GM19351 (cell line): ENCODE measurements around the gene NMS.
"Not testable (repeated sequence)": the region's sequence is repeated elsewhere in the genome, so short reads cannot be mapped to it uniquely, and the experiment has no call there.

ENCODE experiments used
- ATAC-seq: cut with Tn5 transposase; IDR thresholded peaks from one replicate; pipeline ENCODE4 v1.9.1; 2021; ENCODE audit warnings: mild to moderate bottlenecking, moderate library complexity; ENCODE audit not compliant: unreplicated experiment

Gene NMS, protein sequence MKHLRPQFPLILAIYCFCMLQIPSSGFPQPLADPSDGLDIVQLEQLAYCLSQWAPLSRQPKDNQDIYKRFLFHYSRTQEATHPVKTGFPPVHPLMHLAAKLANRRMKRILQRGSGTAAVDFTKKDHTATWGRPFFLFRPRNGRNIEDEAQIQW

DNA sequence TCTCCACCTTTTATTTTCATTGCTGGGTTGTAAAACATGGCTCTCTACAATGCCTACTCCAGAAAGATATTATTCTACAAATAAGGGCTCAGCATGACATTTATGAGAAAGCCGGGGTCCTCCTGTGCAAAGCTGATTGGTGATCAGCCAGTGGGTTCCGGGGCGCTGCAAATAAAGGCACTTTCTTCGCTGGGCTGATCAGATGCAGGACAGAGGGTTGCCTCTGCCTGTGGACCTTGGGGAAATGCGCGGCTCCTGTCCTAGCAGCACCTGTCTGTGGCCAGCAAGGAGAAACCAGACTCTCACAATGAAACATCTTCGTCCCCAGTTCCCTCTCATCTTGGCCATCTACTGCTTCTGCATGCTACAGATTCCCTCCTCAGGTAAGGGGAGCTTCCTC is at the start of gene NMS:
TSS of gene NMS (plus strand) at position 301 of the 400 bp plus-strand sequence. CDS start at position 308, 7 bp downstream.
- no peak for ATAC-seq

GRCh38 chr2:100422320-100423055 is 47.8 kb upstream of the NMS start:
- no peak for ATAC-seq

DNA sequence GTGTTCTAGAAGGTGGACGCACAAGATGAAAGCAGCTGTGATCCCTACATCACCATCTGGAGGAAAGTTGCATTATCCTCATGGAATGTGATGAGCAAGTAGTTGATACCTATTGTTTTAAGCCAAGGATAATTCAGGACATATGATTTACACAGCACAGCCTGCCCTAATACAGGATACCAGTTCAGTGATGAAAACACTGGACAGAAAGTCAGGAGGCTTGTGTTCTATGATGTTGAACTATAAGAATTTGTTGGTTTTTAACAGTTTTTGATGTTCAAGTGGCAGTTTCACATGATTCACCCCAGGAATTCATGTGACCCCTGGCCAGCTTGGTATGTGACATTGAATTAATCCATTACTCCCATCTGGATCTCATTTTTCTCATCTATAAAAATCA is 46.7 kb upstream of the NMS start:
- ATAC-seq, result no peak

DNA sequence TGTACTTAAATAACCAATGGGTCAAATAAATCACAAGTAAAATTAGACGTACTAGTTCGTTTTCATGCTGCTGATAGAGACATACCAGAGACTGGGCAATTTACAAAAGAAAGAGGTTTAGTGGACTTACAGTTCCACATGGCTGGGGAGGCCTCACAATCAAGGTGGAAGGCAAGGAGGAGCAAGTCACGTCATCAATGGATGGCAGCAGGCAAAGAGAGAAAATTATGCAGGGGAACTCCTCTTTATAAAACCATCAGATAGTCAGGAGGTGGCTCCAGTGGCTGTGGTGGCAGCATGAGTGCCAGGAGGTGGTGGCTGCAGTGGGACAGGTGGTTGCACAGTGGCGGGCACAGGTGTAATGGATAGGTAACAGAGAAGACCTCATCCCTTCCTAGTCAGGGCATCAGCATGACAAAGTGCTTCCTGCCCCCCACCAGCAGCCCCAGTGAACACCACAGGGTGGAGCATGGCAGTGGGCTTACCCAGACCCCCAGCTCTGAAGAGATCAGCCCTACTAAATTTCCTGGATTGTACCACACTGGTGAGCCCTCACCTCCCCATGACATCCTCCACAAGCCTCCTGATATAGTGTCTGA is 45.9 kb upstream of the NMS start:
- ATAC-seq, result no peak

- ATAC-seq, result no peak
Observed at GRCh38 chr2:100425107-100425506, 45.2 kb upstream of the NMS start.

DNA sequence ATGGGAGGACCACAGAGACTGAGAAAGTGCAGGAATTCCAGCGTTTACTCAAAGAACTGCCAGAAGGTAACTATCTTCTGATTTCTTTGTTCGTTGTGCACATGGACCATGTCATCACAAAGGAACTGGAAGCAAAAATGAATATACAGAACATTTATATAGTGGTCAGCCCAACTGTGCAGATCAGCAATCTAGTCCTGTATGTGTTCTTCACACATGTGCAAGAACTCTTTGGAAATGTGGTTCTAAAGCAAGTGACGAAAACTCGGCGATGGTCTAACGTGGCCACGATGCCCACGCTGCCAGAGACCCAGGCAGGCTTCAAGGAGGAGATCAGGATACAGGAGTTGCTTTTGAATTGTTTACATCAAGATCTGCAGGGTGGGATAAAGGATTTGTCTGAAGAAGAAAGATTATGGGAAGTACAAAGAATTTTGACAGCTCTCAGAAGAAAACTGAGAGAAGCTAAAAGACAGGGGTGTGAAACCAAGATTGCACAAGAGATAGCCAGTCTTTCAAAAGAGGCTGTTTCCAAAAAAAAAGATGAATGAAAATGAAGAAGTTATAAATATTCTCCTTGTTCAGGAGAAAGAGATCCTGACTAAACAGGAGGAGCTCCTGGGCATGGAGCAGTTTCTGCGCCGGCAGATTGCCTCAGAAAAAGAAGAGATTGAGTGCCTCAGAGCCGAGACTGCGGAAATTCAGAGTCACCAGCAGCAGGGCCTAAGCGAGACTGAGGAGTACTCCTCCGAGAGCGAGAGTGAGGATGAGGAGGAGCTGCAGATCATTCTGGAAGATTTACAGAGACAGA is 44.5 kb upstream of the NMS start:
- ATAC-seq, result no peak

GRCh38 chr2:100426384-100426720 is 43.9 kb upstream of the NMS start:
- no peak for ATAC-seq

GRCh38 chr2:100427111-100427510 is 43.2 kb upstream of the NMS start:
- ATAC-seq, result no peak

DNA sequence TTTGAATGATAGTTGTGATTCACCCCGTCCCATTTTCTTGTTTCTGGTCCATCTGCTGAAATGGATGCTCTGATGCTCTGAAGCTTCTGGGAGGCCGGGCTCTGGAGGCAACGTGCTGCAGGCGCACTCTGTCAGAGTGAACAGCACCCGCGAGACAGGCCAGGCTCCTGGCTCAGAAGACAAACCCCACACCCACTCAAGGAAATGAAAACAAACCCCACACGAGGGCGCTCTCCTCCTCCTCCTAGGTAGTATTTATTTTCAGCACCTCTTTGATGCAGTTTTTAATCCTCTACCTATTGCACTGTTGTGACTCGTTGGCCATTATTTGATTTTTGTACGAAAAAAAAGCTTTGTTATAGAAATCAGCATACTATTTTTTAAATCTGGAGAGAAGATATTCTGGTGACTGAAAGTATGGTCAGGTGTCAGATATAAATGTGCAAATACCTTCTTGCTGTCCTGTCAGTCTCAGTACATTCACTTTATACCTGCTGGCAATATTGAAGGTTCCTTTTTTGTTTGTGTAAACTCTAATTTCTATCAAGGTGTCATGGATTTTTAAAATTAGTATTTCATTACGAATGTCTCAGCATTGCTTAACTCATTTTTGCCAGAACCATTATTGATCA is 42.5 kb upstream of the NMS start:
- ATAC-seq, result peak; percentile 77

GRCh38 chr2:100429726-100430125 is 40.6 kb upstream of the NMS start:
- no peak for ATAC-seq

GRCh38 chr2:100437751-100438150 is 32.5 kb upstream of the NMS start:
- no peak for ATAC-seq

GRCh38 chr2:100446696-100447095 is 23.6 kb upstream of the NMS start:
- no peak for ATAC-seq

DNA sequence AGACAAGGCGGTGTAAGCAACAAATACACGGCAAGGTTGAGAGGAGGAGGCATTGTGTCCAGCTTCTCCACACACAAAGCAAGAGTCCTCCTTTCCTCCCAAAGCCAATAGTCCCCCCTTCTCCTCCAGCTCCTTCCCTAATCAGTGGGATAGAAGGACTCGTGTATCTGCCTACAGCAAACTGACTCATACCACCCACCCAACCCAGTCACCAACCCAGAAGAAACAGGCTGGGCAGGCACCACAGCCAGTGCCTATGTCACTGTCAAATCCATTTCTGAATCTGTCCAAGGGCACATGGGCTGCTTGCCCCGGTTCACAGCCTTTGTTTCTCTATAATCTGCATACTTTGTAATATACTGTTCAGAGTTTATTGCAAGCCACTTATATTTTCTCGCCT is 19.2 kb upstream of the NMS start:
- no peak for ATAC-seq

GRCh38 chr2:100451734-100452133 is 18.5 kb upstream of the NMS start:
- no peak for ATAC-seq

- peak; percentile 80 for ATAC-seq
Observed at GRCh38 chr2:100453853-100454252, 16.4 kb upstream of the NMS start.

- not testable (repeated sequence) for ATAC-seq
Observed at GRCh38 chr2:100456357-100456756, 13.9 kb upstream of the NMS start.

- no peak for ATAC-seq
Observed at GRCh38 chr2:100460904-100461530, 9.3 kb upstream of the NMS start.

DNA sequence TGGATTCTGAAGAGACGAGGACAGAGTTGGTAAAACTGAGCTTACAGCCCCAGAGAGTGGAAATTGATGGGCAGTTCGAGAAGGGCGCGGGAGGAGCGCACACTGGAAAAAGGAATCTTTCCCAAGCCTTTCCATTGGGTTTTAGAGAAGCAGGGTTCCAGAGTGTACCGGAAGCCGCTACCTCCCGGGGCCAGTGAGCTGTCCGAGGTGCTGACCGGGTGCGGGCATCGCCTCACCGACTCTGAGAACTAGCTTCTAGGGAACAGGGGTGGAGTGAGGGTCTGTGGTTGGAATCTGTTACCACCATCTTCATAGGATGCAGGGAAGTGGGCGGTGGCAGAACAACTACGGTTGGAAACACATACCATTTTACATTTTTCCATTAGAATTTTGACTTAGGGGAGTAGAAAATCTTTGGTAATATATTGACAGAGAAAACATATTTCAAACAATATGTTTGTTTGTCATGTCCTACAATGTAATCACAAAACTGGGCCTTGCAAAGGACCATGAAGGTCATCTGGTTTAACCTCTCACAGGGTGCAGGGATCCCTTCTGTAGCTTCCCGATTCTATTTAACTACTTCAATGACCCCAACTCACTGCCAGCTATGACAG is 724 bp downstream of the NMS start:
- no peak for ATAC-seq

GRCh38 chr2:100476606-100477005 is 6.3 kb downstream of the NMS start:
- ATAC-seq, result no peak

GRCh38 chr2:100482741-100483140 is 12.5 kb downstream of the NMS start:
- no peak for ATAC-seq
